Head of caudate nucleus (tissue), 42 donors: ENCODE data around the gene DHRSX.
"Not testable (repeated sequence)": the region's sequence is repeated elsewhere in the genome, so short reads cannot be mapped to it uniquely, and the experiment has no call there.

ENCODE experiments used
- DNase-seq, 42 donors: peaks; one replicate each; pipeline versions ENCODE4 v3.0.0 to v3.0.0-alpha.2; 2020 to 2021; ENCODE audit warnings: mixed read lengths in 7 of 42
- intact Hi-C: fragments of 100-400 bp; cut with DNase I; formaldehyde crosslinking; loops from one replicate; pipeline ENCODE4 v1.15.0; 2022

The DHRSX gene

DNA sequence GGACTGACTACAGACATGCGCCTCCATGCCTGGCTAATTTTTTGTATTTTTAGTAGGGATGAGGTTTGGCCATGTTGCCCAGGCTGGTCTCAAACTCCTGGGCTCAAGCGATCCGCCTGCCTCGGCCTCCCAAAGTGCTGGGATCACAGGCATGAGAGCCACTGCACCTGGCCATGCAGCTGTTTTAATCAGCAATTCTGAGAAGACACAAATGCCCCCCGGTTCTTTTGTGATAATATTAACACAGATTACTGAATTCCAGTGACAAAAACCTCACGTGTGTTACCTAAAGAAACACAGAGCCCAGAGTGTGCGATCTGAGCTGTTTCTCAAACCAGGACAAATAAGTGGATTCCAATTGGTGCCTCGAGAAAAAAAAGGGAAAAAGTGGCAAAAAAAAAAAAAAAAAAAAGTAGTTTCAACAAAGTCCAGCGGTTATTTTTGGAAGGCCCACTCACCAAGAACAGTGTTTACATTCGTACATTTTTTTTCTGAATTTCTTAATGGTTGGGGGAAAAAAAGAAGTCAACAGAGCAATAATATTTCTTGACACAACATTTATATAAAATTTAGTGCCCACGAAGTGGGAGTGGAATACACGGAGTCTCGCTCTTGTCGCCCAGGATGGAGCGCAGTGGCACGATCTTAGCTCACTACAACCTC lies 17.2 kb downstream of the DHRSX start:
- intact Hi-C loops, result no loop called here
- no peak for DNase-seq

DNA sequence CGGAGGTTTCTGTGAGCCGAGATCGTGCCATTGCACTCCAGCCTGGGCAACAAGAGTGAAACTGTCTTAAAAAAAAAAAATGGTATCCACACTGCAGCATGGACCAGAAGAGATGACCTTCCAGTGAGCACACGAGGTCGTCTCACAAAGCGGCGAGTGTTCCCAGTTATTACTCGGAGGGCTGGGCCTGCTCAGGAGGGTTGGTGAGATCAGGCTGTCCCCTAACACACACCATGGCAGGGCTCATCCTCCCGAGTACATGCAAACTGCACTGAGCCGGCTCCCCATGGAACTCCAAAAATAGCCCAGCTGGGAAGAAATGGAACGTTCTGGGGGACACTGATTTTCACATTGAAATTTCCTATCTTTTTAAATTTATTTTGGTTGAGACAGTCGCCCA lies 19.2 kb downstream of the DHRSX start:
- intact Hi-C loops, DNase-seq: not testable (repeated sequence)

DNA sequence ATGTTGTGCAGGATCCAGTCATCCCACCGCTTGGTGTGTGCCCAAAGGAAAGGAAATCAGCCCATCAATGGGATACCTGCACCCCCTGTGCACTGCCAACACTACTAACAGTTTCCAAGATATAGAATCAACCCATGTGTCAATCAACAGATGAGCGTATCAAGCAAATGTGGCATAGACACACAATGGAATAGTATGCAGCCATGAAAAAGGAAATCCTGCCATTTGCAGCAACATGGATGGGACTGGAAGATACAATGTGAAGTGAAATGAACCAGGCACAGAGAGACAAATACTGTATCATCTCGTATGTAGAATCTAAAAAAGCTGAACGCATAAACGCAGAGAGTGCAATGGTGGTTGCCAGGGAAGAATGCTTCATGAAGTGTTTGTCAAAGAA lies 20.8 kb downstream of the DHRSX start:
- DNase-seq, intact Hi-C loops: not testable (repeated sequence)

DNA sequence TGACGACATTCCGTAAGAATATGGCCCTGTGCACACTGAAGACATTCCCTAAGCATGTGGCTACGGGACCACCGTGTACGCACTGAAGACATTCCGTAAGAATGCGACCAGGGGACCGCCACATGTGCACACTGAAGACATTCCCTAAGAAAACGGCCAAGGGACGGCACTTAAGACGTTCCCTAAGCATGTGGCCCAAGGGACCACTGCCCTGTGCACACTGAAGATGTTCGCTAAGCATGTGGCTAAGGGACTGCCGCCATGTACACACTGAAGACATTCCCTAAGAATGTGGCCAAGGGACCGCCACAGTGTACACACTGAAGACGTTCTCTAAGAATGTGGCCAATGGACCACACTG lies 21.4 kb downstream of the DHRSX start:
- no peak for DNase-seq
- intact Hi-C loops, result no loop called here

DNA sequence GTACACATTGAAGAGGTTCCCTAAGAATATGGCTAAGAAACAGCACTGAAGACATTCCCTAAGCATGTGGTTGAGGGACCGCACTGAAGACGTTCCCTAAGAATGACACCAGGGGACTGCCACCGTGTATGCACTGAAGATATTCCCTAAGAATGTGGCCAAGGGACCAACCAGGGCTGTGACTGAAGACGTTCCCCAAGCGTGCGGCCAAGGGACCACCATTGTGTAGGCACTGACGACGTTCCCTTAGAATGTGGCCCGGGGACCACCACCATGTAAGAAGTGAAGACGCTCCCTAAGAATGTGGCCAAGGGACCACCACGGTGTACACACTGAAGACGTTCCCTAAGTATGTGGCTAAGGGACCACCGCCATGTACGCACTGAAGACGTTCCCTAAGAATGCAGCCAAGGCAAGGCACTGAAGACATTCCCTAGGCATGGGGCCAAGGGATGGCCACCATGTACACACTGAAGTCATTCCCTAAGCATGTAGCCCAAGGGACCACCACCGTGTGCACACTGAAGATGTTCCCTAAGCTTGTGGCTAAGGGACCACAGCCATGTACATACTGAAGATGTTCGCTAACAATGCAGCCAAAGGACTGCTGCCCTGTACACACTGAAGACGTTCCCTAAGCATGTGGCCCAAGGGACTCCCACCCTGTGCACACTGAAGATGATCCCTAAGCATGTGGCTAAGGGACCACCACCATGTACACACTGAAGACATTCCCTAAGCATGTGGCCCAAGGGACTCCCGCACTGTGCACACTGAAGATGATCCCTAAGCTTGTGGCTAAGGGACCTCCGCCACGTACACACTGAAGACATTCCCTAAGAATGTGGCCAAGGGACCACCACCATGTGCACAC lies 22.0 kb downstream of the DHRSX start:
- intact Hi-C loops, result no loop called here
- DNase-seq, result peak in 2 of 42 donors; percentile 12 to 20

DNA sequence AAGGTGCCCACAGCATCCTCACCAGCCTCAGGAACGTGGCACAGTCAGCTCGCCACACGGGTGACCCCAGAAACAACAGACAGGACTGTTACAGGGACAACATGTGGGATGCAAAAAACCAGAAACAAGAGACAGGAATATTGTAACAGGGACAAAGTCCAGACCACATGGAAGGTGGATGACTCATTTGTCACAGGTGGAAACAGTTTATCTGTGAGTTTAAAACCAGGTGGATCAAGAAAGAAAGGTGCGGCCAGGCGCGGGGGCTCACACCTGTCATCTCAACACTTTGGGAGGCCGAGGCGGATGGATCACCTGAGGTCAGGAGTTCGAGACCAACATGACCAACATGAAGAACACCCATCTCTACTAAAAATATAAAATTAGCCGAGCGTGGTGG lies 23.5 kb downstream of the DHRSX start:
- peak in 1 of 42 donors; percentile 30 for DNase-seq
- intact Hi-C loops, result not testable (repeated sequence)

DNA sequence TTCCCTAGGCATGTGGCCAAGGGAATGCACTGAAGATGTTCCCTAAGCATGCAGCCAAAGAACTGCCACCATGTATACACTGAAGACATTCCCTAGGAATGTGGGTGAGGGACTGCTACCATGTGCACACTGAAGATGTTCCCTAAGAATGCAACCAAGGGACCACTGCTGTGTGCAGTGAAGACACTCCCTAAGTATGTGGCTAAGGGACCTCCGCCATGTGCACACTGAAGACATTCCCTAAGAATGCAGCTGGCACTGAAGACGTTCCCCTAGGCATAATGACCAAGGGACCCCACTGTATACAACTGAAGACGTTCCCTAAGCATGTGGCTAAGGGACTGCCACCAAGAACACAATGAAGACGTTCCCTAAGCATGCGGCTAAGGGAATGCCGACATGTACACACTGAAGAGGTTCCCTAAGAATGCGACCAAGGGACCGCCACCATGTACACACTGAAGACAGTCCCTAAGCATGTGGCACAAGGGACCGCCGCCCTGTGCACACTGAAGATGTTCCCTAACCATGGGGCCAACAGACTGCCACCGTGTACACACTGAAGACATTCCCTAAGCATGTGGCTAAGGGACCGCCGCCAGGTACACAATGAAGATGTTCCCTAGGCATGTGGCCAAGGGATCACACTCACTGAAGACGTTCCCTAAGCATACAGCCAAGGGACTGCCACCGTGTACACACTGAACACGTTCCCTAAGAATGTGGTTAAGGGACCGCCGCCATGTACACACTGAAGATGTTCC lies 25.6 kb downstream of the DHRSX start:
- intact Hi-C loops, result no loop called here
- peak in 2 of 42 donors; percentile 12 to 15 for DNase-seq

DNA sequence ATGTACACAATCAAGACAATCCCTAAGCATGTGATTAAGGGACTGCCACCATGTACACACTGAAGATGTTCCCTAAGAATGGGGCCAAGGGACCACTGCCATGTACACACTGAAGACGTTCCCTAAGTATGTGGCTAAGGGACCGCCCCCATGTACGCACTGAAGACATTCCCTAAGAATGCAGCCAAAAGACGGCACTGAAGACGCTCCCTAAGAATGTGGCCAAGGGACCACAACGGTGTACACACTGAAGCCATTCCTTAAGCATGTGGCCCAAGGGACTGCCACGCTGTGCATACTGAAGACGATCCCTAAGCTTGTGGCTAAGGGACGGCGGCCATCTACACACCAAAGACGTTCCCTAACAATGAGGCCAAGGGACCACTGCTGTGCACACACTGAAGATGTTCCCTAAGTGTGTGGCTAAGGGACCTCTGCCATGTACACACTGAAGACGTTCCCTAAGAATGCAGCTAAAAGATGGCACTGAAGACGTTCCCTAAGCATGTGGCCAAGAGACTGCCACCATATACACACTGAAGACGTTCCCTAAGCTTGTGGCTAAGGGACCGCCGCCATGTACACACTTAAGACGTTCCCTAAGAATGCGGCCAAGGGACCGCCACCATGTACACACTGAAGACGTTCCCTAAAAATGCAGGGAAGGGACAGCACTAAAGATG lies 26.4 kb downstream of the DHRSX start:
- intact Hi-C loops, result no loop called here
- DNase-seq, result peak in 1 of 42 donors; percentile 18

DNA sequence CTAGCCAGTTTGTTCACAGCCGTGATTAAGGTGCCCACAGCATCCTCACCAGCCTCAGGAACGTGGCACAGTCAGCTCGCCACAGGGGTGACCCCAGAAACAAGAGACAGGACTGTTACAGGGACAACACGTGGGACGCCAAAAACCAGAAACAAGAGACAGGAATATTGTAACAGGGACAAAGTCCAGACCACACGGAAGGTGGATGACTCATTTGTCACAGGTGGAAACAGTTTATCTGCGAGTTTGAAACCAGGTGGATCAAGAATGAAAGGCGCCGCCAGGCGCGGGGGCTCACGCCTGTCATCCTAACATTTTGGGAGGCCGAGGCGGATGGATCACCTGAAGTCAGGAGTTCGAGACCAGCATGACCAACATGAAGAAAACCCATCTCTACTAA lies 27.7 kb downstream of the DHRSX start:
- intact Hi-C loops, result not testable (repeated sequence)

DNA sequence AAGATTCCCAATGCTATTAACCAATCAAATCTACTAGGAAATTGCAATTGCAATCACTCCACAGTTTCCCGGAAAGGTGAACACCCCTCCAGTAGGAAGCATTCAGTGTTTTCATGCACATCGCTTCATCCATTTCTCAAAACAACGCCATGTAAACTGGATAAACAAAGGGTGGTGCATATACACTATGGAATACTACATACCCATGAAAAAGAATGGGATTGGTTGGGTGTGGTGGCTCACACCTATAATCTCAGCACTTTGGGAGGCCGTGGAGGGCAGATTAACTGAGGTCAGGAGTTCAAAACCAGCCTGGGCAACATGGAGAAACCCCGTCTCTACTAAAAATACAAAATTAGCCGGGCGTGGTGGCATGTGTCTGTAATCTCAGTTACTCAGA lies 29.1 kb downstream of the DHRSX start:
- peak in 1 of 42 donors; percentile 3 for DNase-seq
- intact Hi-C loops, result no loop called here

More for the DNA sequence above, 27.7 kb downstream of the DHRSX start:
- peak in 1 of 42 donors; percentile 3 for DNase-seq

DNA sequence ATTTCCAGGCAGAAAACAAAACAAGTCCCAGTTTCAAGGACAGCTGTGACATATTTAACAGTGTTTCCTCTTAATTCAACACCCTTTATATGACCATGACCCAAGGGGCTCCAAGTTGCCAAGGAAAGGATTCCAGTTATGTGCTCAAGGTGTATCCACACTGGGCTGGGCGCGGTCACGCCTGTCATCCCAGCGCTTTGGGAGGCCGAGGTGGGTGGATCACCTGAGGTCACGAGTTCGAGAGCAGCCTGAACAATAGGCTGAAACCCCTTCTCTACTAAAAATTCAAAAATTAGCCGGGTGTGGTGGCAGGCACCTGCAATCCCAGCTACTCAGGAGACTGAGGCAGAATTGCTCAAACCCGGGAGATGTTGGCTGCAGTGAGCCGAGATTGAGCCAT lies 29.6 kb downstream of the DHRSX start:
- DNase-seq, intact Hi-C loops: not testable (repeated sequence)

DNA sequence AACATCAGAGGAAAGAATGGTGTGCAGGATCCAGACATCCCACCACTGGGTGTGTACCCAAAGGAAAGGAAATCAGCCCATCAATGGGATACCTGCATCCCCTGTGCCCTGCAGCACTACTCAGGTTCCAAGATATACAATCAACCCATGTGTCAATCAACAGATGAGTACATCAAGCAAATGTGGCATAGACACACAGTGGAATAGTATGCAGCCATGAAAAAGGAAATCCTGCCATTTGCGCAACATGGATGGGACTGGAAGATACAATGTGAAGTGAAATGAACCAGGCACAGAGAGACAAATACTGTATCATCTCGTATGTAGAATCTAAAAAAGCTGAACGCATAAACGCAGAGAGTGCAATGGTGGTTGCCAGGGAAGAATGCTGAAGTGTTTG lies 30.9 kb downstream of the DHRSX start:
- intact Hi-C loops, DNase-seq: not testable (repeated sequence)

DNA sequence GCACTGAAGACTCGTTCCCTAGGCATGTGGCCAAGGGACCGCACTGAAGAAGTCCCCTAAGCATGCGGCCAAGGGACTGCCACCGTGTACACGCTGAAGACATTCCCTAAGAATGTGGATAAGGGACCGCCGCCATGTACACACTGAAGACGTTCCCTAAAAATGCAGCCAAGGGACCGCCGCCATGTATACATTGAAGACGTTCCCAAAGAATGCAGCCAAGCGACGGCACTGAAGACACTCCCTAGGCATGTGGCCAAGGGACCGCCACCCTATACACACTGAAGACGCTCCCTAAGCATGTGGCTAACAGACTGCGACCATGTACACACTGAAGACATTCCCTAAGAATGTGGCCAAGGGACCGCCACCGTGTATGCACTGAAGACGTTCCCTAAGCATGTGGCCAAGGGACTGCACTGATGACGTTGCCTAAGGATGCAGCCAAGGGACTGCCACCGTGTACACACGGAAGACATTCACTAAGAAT lies 31.5 kb downstream of the DHRSX start:
- DNase-seq, result no peak
- intact Hi-C loops, result no loop called here

DNA sequence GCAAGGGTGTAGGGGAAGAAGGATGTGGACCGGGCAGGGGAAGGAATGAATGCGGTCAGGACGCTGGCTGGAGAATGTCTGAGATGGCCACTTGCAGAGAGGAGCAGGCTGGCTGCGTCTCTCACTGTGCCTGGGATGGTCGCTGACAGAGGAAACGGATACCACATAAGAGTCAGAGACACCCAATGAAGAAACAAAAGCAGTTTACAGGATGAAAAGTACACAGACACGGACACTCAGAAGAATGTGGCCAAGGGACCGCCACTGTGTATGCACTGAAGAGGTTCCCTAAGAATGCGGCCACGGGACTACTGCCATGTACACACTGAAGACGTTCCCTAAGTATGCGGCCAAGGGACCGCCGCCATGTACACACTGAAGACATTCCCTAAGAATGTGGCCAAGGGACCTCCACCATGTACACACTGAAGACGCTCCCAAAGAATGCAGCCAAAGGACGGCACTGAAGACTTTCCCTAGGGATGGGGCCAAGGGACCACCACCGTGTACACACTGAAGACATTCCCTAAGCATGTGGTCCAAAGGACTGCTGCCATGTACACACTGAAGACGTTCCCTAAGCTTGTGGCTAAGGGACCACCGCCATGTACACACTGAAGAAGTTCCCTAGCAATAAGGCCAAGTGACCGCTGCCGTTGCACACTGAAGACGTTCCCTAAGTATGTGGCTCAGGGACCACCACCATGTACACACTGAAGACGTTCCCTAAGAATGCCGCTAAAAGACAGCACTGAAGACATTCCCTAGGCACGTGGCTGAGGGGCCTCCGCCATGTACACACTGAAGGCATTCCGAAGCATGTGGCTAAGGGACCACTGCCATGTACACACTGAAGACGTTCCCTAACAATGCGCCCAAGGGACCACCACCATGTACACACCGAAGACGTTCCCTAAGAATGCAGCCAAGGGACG lies 32.2 kb downstream of the DHRSX start:
- intact Hi-C loops, result no loop called here
- no peak for DNase-seq

DNA sequence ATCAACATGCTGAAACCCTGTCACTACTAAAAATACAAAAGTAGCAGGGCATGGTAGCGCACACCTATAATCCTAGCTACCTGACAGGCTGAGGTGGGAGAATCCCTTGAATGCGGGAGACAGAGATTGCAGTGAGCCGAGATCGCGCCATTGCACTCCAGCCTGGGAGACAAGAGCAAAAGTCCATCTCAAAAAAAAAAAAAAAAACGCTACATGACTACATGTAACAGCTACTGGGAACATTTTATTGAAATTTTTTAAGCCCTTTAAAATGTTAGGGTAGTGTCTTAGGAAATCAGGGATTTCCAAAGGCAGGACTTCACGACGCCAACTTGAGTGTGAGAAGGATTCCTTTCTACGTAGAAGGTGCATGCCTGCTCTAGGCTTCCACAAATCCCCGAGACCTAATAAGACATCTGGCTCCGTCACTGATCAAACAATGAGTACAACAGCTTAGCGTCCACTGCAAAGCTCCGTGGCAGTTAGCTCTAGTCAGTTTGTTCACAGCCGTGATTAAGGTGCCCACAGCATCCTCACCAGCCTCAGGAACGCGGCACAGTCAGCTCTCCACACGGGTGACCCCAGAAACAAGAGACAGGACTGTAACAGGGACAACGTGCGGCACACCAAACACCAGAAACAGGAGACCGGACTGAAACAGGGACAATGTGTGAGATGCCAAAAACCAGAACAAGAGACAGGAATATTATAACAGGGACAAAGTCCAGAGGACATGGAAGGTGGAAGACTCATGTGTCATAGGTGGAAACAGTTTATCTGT lies 33.7 kb downstream of the DHRSX start:
- no peak for DNase-seq
- intact Hi-C loops, result no loop called here

DNA sequence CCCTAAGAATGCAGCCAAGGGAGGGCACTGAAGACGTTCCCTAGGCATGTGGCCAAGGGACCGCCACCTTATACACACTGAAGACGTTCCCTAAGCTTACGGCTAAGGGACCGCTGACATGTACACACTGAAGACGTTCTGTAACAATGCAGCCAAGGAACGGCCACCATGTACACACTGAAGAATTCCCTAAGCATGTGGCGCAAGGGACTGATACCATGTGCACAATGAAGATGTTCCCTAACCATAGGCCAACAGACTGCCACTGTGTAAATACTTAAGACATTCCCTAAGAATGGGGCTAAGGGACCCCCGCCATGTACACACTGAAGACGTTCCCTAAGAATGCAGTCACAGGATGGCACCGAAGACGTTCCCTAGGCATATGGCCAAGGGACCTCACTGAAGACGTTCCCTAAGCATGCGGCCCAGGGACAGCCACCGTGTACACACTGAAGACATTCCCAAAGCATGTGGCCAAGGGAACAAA lies 36.1 kb downstream of the DHRSX start:
- intact Hi-C loops, result no loop called here

More for the DNA sequence above, 36.1 kb downstream of the DHRSX start:
- DNase-seq, result no peak
